ENCODE measurements around the gene ANKK1.

DNA sequence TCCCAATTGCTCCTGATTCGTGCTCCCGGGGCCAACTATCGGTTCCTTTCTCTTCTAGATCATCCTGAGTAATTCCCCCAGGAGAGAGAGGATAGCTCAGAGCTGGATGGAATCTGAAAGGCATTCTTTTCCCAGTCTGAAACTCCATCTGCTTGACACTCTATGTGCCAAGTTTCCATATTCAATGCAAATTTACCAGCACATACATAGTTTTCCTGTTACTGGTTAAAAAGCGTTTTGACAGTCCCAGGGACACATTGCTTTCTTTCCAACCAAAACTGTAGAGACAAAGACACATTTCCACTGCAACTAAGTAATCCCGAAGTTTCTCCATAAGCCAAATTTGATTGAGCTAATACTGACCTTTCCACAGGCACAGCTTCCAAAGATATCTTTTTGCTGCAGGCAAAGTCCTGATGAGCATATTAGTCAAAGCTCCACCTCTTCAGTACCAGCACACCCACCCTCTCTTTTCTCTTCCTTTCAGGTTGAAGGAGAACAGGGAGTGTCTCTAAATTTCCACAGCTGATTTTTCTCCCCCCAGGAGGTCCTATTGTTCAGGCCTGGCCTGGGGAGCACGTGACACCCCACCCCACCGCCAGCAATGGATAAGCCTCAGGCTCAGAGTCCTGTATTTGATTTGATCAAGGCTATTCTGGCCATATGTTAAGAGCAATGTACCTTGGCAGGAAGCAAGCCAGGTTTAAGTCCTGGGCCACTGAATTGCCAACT, 9.7 kb upstream of the ANKK1 start:
- TF ChIP-seq PRDM1 (tag by site-specific recombination; IDR thresholded peaks at IDR 0.05), result no peak
- TF ChIP-seq, protein P1, sequence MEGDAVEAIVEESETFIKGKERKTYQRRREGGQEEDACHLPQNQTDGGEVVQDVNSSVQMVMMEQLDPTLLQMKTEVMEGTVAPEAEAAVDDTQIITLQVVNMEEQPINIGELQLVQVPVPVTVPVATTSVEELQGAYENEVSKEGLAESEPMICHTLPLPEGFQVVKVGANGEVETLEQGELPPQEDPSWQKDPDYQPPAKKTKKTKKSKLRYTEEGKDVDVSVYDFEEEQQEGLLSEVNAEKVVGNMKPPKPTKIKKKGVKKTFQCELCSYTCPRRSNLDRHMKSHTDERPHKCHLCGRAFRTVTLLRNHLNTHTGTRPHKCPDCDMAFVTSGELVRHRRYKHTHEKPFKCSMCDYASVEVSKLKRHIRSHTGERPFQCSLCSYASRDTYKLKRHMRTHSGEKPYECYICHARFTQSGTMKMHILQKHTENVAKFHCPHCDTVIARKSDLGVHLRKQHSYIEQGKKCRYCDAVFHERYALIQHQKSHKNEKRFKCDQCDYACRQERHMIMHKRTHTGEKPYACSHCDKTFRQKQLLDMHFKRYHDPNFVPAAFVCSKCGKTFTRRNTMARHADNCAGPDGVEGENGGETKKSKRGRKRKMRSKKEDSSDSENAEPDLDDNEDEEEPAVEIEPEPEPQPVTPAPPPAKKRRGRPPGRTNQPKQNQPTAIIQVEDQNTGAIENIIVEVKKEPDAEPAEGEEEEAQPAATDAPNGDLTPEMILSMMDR (tag by site-specific recombination; IDR thresholded peaks at IDR 0.05), result no peak
- no peak for TF ChIP-seq ZNF335 (tag by site-specific recombination; conservative IDR thresholded peaks at IDR 0.05)
- TF ChIP-seq ZNF114 (tag by site-specific recombination; IDR thresholded peaks at IDR 0.05), result no peak
- no peak for TF ChIP-seq ZFP37 (tag by site-specific recombination; IDR thresholded peaks at IDR 0.05)
- TF ChIP-seq, protein P2, sequence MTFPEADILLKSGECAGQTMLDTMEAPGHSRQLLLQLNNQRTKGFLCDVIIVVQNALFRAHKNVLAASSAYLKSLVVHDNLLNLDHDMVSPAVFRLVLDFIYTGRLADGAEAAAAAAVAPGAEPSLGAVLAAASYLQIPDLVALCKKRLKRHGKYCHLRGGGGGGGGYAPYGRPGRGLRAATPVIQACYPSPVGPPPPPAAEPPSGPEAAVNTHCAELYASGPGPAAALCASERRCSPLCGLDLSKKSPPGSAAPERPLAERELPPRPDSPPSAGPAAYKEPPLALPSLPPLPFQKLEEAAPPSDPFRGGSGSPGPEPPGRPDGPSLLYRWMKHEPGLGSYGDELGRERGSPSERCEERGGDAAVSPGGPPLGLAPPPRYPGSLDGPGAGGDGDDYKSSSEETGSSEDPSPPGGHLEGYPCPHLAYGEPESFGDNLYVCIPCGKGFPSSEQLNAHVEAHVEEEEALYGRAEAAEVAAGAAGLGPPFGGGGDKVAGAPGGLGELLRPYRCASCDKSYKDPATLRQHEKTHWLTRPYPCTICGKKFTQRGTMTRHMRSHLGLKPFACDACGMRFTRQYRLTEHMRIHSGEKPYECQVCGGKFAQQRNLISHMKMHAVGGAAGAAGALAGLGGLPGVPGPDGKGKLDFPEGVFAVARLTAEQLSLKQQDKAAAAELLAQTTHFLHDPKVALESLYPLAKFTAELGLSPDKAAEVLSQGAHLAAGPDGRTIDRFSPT (tag by site-specific recombination; IDR thresholded peaks at IDR 0.05), result no peak
- TF ChIP-seq, protein P3, sequence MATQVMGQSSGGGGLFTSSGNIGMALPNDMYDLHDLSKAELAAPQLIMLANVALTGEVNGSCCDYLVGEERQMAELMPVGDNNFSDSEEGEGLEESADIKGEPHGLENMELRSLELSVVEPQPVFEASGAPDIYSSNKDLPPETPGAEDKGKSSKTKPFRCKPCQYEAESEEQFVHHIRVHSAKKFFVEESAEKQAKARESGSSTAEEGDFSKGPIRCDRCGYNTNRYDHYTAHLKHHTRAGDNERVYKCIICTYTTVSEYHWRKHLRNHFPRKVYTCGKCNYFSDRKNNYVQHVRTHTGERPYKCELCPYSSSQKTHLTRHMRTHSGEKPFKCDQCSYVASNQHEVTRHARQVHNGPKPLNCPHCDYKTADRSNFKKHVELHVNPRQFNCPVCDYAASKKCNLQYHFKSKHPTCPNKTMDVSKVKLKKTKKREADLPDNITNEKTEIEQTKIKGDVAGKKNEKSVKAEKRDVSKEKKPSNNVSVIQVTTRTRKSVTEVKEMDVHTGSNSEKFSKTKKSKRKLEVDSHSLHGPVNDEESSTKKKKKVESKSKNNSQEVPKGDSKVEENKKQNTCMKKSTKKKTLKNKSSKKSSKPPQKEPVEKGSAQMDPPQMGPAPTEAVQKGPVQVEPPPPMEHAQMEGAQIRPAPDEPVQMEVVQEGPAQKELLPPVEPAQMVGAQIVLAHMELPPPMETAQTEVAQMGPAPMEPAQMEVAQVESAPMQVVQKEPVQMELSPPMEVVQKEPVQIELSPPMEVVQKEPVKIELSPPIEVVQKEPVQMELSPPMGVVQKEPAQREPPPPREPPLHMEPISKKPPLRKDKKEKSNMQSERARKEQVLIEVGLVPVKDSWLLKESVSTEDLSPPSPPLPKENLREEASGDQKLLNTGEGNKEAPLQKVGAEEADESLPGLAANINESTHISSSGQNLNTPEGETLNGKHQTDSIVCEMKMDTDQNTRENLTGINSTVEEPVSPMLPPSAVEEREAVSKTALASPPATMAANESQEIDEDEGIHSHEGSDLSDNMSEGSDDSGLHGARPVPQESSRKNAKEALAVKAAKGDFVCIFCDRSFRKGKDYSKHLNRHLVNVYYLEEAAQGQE (tag by site-specific recombination; IDR thresholded peaks at IDR 0.05), result no peak
- no peak for TF ChIP-seq SP2 (tag by site-specific recombination; IDR thresholded peaks at IDR 0.05)
- TF ChIP-seq, protein P4, sequence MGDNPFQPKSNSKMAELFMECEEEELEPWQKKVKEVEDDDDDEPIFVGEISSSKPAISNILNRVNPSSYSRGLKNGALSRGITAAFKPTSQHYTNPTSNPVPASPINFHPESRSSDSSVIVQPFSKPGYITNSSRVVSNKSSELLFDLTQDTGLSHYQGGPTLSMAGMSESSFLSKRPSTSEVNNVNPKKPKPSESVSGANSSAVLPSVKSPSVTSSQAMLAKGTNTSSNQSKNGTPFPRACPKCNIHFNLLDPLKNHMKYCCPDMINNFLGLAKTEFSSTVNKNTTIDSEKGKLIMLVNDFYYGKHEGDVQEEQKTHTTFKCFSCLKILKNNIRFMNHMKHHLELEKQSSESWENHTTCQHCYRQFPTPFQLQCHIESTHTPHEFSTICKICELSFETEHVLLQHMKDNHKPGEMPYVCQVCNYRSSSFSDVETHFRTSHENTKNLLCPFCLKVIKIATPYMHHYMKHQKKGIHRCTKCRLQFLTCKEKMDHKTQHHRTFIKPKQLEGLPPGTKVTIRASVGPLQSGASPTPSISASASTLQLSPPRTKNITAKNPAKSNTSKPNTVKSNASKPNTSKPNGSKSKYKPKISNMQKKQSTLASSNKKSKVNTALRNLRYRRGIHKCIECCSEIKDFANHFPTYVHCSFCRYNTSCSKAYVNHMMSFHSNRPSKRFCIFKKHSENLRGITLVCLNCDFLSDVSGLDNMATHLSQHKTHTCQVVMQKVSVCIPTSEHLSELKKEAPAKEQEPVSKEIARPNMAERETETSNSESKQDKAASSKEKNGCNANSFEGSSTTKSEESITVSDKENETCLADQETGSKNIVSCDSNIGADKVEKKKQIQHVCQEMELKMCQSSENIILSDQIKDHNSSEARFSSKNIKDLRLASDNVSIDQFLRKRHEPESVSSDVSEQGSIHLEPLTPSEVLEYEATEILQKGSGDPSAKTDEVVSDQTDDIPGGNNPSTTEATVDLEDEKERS (tag by site-specific recombination; IDR thresholded peaks at IDR 0.05), result no peak
- TF ChIP-seq ZNF837 (tag by site-specific recombination; IDR thresholded peaks at IDR 0.05), result no peak
- no peak for TF ChIP-seq ZNF354C (tag by site-specific recombination; IDR thresholded peaks at IDR 0.05; ENCODE audit: borderline replicate concordance, low read depth)
- no peak for TF ChIP-seq ZEB2 (tag by site-specific recombination; IDR thresholded peaks at IDR 0.05)

Data from HEK293 (cell line).